Neutrophil (primary cell): ENCODE results near the gene SLC25A40.

Source experiments
- H3K27ac ChIP-seq: fragments of 200-600 bp; sonication (generic); 2 replicates; pipeline ENCODE4 v1.5.1; 2016; ENCODE audit warnings: mild to moderate bottlenecking, moderate library complexity
- H3K27me3 ChIP-seq: fragments of 200-600 bp; sonication (generic); 2 replicates; pipeline ENCODE4 v1.6.0; 2016; ENCODE audit warnings: mild to moderate bottlenecking
- H3K36me3 ChIP-seq: fragments of 200-600 bp; sonication (generic); 2 replicates; pipeline ENCODE4 v1.5.1; 2017
- H3K4me1 ChIP-seq, 2 experiments: fragments of 200-600 bp in 1 of 2; sonication (generic) in 1 of 2; 1 replicate in 1 of 2; 2 replicates in 1 of 2; pipeline versions ENCODE4 v1.5.1 to v1.6.1; 2013 to 2016; ENCODE audit warnings: low read depth in 1 of 2, low read length in 1 of 2, mild to moderate bottlenecking in 1 of 2, moderate library complexity in 1 of 2; ENCODE audit not compliant: control insufficient read depth in 1 of 2, insufficient read depth in 1 of 2
- H3K4me3 ChIP-seq, 2 experiments: fragments of 200-600 bp in 1 of 2; sonication (generic) in 1 of 2; 1 replicate in 1 of 2; 2 replicates in 1 of 2; pipeline ENCODE4 v1.5.1; 2013 to 2016; ENCODE audit warnings: low read depth in 1 of 2, low read length in 1 of 2, mild to moderate bottlenecking in 1 of 2, moderate library complexity in 1 of 2
- H3K9me3 ChIP-seq: fragments of 200-600 bp; sonication (generic); 2 replicates; pipeline ENCODE4 v1.5.1; 2016
- TF ChIP-seq, protein P1 (sequence below): fragments of 200-600 bp; sonication (generic); IDR thresholded peaks from 2 replicates; pipeline ENCODE4 v1.5.1; 2016; ENCODE audit warnings: antibody characterized with exemption

SLC25A40 gene

DNA sequence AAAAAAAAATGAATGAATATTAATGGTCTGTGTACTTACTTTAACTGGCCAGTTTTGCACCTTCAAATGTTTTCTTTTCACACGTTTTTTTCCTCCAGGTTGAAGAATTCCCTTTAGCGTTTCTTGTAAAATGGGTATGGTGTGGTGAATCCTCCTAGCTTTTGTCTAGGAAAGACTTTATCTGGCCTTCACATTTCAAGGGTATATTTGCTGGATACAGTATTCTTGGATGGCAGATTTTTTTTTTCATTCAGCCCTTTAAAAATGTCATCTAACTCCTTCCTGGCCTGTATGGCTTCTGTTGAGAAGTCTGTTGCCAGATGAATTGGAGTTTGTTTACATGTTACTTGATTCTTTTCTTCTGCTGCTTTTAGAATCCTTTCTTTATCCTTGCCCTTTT, 10.1 kb downstream of the SLC25A40 start:
- TF ChIP-seq, protein P1, sequence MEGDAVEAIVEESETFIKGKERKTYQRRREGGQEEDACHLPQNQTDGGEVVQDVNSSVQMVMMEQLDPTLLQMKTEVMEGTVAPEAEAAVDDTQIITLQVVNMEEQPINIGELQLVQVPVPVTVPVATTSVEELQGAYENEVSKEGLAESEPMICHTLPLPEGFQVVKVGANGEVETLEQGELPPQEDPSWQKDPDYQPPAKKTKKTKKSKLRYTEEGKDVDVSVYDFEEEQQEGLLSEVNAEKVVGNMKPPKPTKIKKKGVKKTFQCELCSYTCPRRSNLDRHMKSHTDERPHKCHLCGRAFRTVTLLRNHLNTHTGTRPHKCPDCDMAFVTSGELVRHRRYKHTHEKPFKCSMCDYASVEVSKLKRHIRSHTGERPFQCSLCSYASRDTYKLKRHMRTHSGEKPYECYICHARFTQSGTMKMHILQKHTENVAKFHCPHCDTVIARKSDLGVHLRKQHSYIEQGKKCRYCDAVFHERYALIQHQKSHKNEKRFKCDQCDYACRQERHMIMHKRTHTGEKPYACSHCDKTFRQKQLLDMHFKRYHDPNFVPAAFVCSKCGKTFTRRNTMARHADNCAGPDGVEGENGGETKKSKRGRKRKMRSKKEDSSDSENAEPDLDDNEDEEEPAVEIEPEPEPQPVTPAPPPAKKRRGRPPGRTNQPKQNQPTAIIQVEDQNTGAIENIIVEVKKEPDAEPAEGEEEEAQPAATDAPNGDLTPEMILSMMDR = no peak
- peaks cover 13% of the 10 kb centered on the region for H3K36me3 ChIP-seq

GRCh38 chr7:87858417-87859100, 17.6 kb downstream of the SLC25A40 start:
- Histone ChIP-seq H3K4me1 (peaks cover 30 to 32% of the 10 kb centered on the region in 2 experiments), H3K36me3 (peaks cover 44% of the 10 kb centered on the region), H3K27ac (no peak overlapping the region), H3K27me3 (no peaks in the 10 kb centered on the region), H3K4me3 (no peak overlapping the region), H3K9me3 (no peaks in the 10 kb centered on the region)
- TF ChIP-seq, protein P1 = no peak

More for the DNA sequence above, 10.1 kb downstream of the SLC25A40 start:
- Histone ChIP-seq H3K27me3 (no peaks in the 10 kb centered on the region), H3K4me3 (no peak overlapping the region), H3K4me1 (peaks cover 20 to 24% of the 10 kb centered on the region in 2 experiments), H3K27ac (no peak overlapping the region), H3K9me3 (no peaks in the 10 kb centered on the region)

- Histone ChIP-seq H3K27ac (peak overlapping the region; percentile 71), H3K4me3 (no peak overlapping the region), H3K36me3 (peaks cover 52% of the 10 kb centered on the region), H3K27me3 (no peaks in the 10 kb centered on the region), H3K4me1 (peaks cover 40% of the 10 kb centered on the region in 2 experiments), H3K9me3 (no peaks in the 10 kb centered on the region)
- TF ChIP-seq, protein P1 = no peak
These were observed 22.8 kb downstream of the SLC25A40 start for GRCh38 chr7:87853237-87853864.

GRCh38 chr7:87852306-87852705, 23.9 kb downstream of the SLC25A40 start:
- no peaks in the 10 kb centered on the region for H3K27me3 ChIP-seq
- no peak overlapping the region for H3K4me3 ChIP-seq
- peak overlapping the region; percentile 71 for H3K27ac ChIP-seq
- H3K4me1 ChIP-seq = peaks cover 40% of the 10 kb centered on the region in 2 experiments
- no peaks in the 10 kb centered on the region for H3K9me3 ChIP-seq
- H3K36me3 ChIP-seq = peaks cover 46% of the 10 kb centered on the region
- TF ChIP-seq, protein P1 = no peak

DNA sequence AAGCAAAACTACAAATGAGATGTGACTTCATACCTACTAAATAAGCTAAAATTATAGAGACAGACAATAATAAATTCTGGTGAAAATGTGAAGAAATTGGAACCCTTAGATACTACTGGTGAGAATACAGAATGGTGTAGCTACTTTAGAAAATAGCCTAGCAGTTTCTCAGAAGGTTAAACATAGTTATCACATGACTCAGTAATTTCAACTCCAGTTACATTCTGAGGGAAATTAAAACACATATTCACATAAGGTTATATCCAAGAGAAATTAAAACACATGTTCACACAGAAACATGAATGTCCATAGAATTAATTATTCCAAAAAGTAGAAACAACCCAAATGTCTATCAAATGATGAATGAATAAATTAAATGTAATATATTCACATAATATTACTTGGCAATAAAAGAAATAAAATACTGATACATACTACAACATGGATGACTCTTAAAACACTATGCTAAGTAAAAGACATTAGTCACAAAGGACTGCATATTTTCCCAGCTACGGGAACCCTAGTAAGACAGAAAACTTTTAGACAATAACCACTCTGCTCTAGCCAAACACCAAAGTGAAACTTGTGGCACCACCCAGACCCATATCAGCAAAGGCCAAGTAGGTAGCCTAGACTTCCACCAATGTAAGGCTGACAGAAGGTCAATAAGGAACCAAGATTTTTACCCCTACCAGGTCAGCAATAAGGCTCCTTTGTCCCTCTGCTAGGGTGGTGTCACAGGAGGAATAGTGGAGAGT, 25.1 kb downstream of the SLC25A40 start:
- Histone ChIP-seq H3K36me3 (peaks cover 46% of the 10 kb centered on the region), H3K27ac (no peak overlapping the region), H3K4me1 (peaks cover 40% of the 10 kb centered on the region in 2 experiments), H3K4me3 (no peak overlapping the region), H3K27me3 (no peaks in the 10 kb centered on the region), H3K9me3 (no peaks in the 10 kb centered on the region)
- TF ChIP-seq, protein P1 = no peak
